ENCODE results near the gene ABHD14A. TPM values are rescaled to one million over a fixed set of nuclear protein-coding genes. Genes with fewer than 3 reads are reported as not detected.
"Not testable (repeated sequence)": the region's sequence is repeated elsewhere in the genome, so short reads cannot be mapped to it uniquely, and the experiment has no call there.

ABHD14A gene
- total RNA-seq = 10 to 100 TPM in 1 of 4 donors, 1 to 10 TPM in 3; 3.1 to 11.9 (median 8.3) TPM

DNA sequence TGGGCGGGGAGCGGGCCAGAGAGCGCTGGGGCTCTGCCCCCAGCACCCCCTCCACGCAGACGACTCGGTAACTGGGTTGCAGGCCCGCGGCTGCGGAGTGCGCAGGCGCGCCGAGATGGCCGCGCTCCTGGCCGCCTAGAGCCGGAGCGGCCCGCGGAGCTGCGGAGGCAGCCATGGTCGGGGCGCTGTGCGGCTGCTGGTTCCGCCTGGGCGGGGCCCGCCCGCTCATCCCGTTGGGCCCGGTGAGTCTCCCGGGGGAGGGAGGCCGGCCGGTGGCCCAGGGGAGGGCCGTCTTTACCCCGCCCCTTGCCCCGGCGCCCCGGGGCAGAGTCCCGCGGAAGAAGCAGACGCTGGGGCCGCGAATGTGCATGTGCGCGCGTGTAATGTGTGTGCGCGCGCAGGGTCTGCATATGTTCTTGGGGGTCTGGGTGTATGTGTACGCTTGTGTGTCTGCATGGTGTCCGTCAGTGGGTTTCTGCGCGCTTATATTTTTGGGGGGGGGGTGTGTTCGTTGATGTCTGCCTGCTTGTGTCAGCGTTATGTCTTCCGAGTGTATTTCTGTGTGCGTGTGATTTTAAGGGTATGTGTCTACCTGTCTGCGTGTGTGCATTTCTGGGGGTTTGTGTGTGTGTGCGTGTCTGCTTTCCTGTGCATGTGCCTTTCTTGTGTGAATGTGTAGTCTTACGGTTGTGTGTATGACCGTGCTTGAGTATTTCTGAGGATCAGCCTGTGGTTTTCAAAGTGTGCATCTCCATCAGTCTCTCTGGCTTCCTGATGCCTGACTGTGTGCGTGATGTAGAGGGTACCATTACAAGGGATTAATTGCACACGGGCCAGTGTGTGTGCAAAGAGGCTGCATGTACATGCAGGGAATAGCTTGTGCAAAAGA is at the start of gene ABHD14A:
Gene ABHD14A, plus strand, starts transcription at position 102 of the 889 bp plus-strand sequence. Its CDS starts 72 bp downstream, at position 174.
- no peak for DNase-seq (ENCODE audit: low spot score in 2 of 2)
- peaks cover 1% of the 10 kb centered on the region for H3K36me3 ChIP-seq
- H3K4me1 ChIP-seq = peaks cover 67% of the 10 kb centered on the region
- H3K9me3 ChIP-seq = no peaks in the 10 kb centered on the region
- H3K27ac ChIP-seq = peak within 1 kb of the TSS; percentile 79
- 1% methylated on average over 9 of the region's 63 CpGs for WGBS
- no peaks in the 10 kb centered on the region for H3K27me3 ChIP-seq
- TF ChIP-seq EP300 (IDR thresholded peaks at IDR 0.05) (no peak), POLR2A (IDR thresholded peaks at IDR 0.05) (peak; percentile 1 to 25)
- peak within 1 kb of the TSS; percentile 56 for H3K4me3 ChIP-seq

DNA sequence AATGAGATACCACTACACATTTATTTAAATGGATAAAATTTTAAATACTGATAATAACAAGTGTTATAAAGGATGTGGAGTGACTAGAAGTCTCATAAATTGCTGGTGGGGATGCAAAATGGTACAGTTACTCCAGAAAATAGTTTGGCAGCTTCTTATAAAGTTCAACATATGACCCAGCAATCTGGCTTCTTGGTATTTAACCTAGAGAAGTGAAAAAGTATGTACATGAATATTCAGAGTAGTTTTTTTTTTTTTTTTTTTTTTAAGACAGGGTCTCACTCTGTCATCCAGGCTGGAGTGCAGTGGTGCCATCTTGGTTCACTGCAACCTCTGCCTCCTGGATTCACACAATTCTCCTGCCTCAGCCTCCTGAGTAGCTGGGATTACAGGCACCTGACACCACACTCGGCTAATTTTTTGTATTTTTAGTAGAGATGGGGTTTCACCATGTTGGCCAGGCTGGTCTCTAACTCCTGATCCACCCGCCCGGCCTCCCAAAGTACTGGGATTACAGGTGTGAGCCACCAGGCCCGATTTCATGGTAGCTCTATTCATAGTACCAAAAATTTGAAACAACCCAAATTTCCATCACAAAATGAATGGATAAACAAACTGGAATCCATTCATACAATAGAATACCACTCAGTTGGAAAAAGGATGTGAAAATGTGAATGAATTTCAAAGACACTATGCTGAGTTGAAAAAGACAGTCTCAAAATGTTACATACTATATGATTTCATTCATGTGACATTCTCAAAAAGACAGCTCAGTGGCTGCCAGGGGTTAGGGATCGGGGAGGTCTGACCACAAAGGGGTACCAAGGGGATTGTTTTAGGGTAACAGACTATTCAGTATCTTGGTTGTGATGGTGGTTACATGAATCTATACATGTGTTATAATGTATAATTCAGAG is 47.5 kb upstream of the ABHD14A start:
- peak in 1 of 2 donors; percentile 54 for DNase-seq (ENCODE audit: low spot score in 2 of 2)
- 88% methylated on average over 5 of the region's 5 CpGs for WGBS

DNA sequence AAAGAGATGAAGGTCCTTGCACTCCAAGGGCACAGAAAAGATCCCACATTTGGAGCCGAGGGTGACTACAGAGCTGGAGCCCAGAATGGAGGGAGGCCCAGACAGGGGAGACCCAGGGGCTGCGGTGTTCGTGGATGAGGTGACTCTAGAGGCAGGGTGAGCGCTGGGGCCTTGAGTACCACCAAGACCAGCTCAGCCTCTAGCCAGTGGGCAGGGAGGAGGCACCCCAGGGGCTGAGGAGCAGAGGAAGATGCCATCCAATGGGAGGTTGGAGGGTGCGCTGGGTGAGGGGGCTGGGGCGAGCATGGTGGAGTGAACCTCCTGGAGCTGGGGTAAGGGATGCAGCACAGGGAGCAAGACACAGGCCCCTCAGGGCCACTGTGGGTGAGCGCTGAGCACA is 46.4 kb upstream of the ABHD14A start:
- Histone ChIP-seq H3K27ac (no peak overlapping the region), H3K9me3 (no peaks in the 10 kb centered on the region), H3K27me3 (no peaks in the 10 kb centered on the region), H3K36me3 (peaks cover 13% of the 10 kb centered on the region), H3K4me1 (no peaks in the 10 kb centered on the region), H3K4me3 (no peak overlapping the region)
- TF ChIP-seq POLR2A (IDR thresholded peaks at IDR 0.05) = no peak
- no peak for TF ChIP-seq POLR2AphosphoS5 (IDR thresholded peaks at IDR 0.05)
- TF ChIP-seq EP300 (IDR thresholded peaks at IDR 0.05) = no peak
- TF ChIP-seq, protein P1, sequence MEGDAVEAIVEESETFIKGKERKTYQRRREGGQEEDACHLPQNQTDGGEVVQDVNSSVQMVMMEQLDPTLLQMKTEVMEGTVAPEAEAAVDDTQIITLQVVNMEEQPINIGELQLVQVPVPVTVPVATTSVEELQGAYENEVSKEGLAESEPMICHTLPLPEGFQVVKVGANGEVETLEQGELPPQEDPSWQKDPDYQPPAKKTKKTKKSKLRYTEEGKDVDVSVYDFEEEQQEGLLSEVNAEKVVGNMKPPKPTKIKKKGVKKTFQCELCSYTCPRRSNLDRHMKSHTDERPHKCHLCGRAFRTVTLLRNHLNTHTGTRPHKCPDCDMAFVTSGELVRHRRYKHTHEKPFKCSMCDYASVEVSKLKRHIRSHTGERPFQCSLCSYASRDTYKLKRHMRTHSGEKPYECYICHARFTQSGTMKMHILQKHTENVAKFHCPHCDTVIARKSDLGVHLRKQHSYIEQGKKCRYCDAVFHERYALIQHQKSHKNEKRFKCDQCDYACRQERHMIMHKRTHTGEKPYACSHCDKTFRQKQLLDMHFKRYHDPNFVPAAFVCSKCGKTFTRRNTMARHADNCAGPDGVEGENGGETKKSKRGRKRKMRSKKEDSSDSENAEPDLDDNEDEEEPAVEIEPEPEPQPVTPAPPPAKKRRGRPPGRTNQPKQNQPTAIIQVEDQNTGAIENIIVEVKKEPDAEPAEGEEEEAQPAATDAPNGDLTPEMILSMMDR (IDR thresholded peaks at IDR 0.05) = no peak
- DNase-seq (ENCODE audit: low spot score in 2 of 2) = peak in 1 of 2 donors; percentile 66
- 96% methylated on average over 7 of the region's 7 CpGs for WGBS

More for the DNA sequence above, 47.5 kb upstream of the ABHD14A start:
- TF ChIP-seq POLR2A (IDR thresholded peaks at IDR 0.05) (no peak), POLR2AphosphoS5 (IDR thresholded peaks at IDR 0.05) (no peak), EP300 (IDR thresholded peaks at IDR 0.05) (no peak)
- TF ChIP-seq, protein P1 (IDR thresholded peaks at IDR 0.05) = no peak
- no peaks in the 10 kb centered on the region for H3K9me3 ChIP-seq
- no peaks in the 10 kb centered on the region for H3K27me3 ChIP-seq
- H3K4me1 ChIP-seq = no peaks in the 10 kb centered on the region
- H3K27ac ChIP-seq = no peak overlapping the region
- H3K36me3 ChIP-seq = peaks cover 2% of the 10 kb centered on the region
- H3K4me3 ChIP-seq = no peak overlapping the region

DNA sequence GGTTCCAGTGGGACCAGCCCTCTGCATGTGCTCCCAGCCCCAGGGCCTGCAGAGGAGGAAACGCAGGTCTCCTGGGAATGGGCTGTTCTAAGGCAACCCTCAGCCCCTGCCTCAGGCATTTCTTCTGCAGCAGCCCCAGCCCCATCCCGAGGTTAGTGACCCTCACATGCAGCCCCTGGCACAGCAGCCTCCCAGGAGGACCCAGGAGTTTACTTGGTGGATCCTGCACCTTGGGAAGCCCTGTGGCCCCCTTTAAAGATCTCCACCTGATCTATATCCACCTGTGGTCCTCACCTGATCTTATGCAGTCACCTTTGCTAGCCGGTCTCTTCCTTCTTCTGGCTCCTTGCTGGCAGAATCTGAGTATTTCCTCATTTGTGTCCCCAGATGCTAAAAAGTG is 45.9 kb upstream of the ABHD14A start:
- peaks cover 18% of the 10 kb centered on the region for H3K36me3 ChIP-seq
- DNase-seq (ENCODE audit: low spot score in 2 of 2) = peak in 1 of 2 donors; percentile 44
- H3K9me3 ChIP-seq, H3K4me1 ChIP-seq, H3K27ac ChIP-seq, H3K4me3 ChIP-seq, H3K27me3 ChIP-seq: not testable (repeated sequence)
- WGBS = 72% methylated on average over 3 of the region's 3 CpGs

DNA sequence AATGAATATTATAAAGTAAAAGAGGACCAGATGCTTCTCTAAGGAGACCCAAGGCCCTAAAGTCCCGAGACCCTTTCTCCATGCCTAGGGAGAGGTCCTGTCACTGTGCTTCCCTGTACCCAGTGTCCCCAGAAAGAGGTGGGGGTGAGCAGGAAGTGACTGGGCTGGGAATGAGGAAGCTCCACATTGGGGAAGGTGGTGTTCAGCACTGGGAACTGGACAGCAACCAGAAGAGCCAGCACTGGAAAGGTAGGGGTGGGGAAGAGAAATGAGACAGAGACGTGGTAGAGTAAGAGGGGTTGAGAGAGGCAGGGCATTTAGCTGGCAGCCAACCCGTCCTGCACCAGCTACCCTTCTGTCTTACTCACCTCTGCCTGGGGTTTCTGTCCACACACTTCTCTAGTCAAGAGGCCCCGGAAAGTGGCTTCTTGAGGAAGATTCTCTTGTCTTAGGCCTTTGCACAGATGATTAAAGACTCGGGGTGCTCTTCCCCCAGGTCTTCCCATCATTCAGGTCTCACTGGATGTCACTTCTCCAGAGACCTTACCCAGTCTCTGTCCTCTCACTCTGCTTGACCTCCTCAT is 45.4 kb upstream of the ABHD14A start:
- DNase-seq (ENCODE audit: low spot score in 2 of 2) = peak in 1 of 2 donors; percentile 47
- no peak for TF ChIP-seq POLR2AphosphoS5 (IDR thresholded peaks at IDR 0.05)
- no peak for TF ChIP-seq POLR2A (IDR thresholded peaks at IDR 0.05)
- TF ChIP-seq EP300 (IDR thresholded peaks at IDR 0.05) = no peak
- TF ChIP-seq, protein P1 (IDR thresholded peaks at IDR 0.05) = no peak
- Histone ChIP-seq H3K4me1 (no peaks in the 10 kb centered on the region), H3K27ac (no peak overlapping the region), H3K4me3 (no peak overlapping the region), H3K27me3 (no peaks in the 10 kb centered on the region), H3K36me3 (peaks cover 24% of the 10 kb centered on the region), H3K9me3 (no peaks in the 10 kb centered on the region)
- WGBS = 65% methylated on average over 5 of the region's 5 CpGs
